A549 (cell line): ENCODE measurements around the gene OR10H3.

Experiments
- BHLHE40 ChIP-seq: IDR thresholded peaks from 2 replicates; pipeline ENCODE4 v1.6.1; 2012; ENCODE audit warnings: low read depth, low read length, inconsistent platforms
- CBX8 ChIP-seq: fragments of 200-600 bp; sonication (generic); IDR thresholded peaks from 2 replicates; pipeline ENCODE4 v1.6.1; 2016
- HDAC2 ChIP-seq: fragments of 200-600 bp; sonication (generic); IDR thresholded peaks from 2 replicates; pipeline ENCODE4 v1.6.1; 2016
- JUNB ChIP-seq: fragments of >200 bp; sonication (Bioruptor Twin); formaldehyde crosslinking; IDR thresholded peaks from 2 replicates; pipeline ENCODE4 v1.6.1; 2016
- TF ChIP-seq, protein P1 (sequence below): fragments of >200 bp; sonication (Bioruptor Twin); formaldehyde crosslinking; IDR thresholded peaks from 3 replicates; pipeline ENCODE4 v1.5.1; 2016

- TF ChIP-seq, protein P1, sequence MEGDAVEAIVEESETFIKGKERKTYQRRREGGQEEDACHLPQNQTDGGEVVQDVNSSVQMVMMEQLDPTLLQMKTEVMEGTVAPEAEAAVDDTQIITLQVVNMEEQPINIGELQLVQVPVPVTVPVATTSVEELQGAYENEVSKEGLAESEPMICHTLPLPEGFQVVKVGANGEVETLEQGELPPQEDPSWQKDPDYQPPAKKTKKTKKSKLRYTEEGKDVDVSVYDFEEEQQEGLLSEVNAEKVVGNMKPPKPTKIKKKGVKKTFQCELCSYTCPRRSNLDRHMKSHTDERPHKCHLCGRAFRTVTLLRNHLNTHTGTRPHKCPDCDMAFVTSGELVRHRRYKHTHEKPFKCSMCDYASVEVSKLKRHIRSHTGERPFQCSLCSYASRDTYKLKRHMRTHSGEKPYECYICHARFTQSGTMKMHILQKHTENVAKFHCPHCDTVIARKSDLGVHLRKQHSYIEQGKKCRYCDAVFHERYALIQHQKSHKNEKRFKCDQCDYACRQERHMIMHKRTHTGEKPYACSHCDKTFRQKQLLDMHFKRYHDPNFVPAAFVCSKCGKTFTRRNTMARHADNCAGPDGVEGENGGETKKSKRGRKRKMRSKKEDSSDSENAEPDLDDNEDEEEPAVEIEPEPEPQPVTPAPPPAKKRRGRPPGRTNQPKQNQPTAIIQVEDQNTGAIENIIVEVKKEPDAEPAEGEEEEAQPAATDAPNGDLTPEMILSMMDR, result no peak
- TF ChIP-seq CBX8, result no peak
- no peak for TF ChIP-seq HDAC2
- TF ChIP-seq JUNB, result no peak
- no peak for TF ChIP-seq BHLHE40
Observed at GRCh38 chr19:15769586-15769985, 31.8 kb downstream of the OR10H3 start.
